Erythroblast (primary cell): ENCODE results near the gene CAMK2G.

ENCODE experiments used
- GATA1 ChIP-seq: IDR thresholded peaks from 2 replicates; pipeline ENCODE4 v1.6.1; 2011; ENCODE audit warnings: low read depth, mild to moderate bottlenecking, control low read depth, low read length, moderate library complexity
- POLR2A ChIP-seq: IDR thresholded peaks from 2 replicates; pipeline ENCODE4 v1.6.1; 2011; ENCODE audit warnings: mild to moderate bottlenecking, low read length

DNA sequence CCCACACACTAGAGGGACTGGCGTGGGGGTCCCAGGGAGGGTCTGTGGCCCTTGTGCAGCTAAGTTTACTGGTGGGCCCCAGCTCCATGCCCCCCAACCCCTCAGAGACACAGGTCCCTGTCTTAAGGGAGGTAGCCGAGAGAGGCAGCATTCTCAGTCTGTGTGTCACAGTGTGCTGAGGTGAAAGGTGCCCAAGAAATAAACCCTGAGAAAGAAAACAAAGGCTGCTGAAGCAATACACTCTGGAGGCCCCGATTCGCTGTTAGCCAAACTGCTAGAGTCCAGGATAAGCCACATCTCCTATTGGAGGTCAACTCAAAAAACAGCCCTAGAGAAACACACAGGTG, 34.3 kb downstream of the CAMK2G start:
- no peak for TF ChIP-seq POLR2A
- TF ChIP-seq GATA1: no peak
